Measurements from ENCODE around the gene RHBDL2. TPM values are rescaled to one million over a fixed set of nuclear protein-coding genes. Genes with fewer than 3 reads are reported as not detected.

Gene RHBDL2
- polyA plus RNA-seq, 1 donor from 2014 or later, result not detected

- no peaks in the 10 kb centered on the region for H3K9me3 ChIP-seq (ENCODE audit: low read length)
- H3K27me3 ChIP-seq (ENCODE audit: insufficient read depth, low read depth, low read length), result no peaks in the 10 kb centered on the region
- H3F3A ChIP-seq (ENCODE audit: insufficient read depth, low read length, poor library complexity, severe bottlenecking), result no peaks in the 10 kb centered on the region
- H3K4me3 ChIP-seq (ENCODE audit: low read length), result no peak overlapping the region
- no peak overlapping the region for H3K4me2 ChIP-seq (ENCODE audit: low read length)
- no peak overlapping the region for H3K9ac ChIP-seq (ENCODE audit: low read length)
- H3K27ac ChIP-seq (ENCODE audit: low read length), result no peak overlapping the region
- TF ChIP-seq SMC3 (conservative IDR thresholded peaks at IDR 0.05; ENCODE audit: poor library complexity), result no peak
- TF ChIP-seq, protein P1, sequence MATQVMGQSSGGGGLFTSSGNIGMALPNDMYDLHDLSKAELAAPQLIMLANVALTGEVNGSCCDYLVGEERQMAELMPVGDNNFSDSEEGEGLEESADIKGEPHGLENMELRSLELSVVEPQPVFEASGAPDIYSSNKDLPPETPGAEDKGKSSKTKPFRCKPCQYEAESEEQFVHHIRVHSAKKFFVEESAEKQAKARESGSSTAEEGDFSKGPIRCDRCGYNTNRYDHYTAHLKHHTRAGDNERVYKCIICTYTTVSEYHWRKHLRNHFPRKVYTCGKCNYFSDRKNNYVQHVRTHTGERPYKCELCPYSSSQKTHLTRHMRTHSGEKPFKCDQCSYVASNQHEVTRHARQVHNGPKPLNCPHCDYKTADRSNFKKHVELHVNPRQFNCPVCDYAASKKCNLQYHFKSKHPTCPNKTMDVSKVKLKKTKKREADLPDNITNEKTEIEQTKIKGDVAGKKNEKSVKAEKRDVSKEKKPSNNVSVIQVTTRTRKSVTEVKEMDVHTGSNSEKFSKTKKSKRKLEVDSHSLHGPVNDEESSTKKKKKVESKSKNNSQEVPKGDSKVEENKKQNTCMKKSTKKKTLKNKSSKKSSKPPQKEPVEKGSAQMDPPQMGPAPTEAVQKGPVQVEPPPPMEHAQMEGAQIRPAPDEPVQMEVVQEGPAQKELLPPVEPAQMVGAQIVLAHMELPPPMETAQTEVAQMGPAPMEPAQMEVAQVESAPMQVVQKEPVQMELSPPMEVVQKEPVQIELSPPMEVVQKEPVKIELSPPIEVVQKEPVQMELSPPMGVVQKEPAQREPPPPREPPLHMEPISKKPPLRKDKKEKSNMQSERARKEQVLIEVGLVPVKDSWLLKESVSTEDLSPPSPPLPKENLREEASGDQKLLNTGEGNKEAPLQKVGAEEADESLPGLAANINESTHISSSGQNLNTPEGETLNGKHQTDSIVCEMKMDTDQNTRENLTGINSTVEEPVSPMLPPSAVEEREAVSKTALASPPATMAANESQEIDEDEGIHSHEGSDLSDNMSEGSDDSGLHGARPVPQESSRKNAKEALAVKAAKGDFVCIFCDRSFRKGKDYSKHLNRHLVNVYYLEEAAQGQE (IDR thresholded peaks at IDR 0.05; ENCODE audit: borderline replicate concordance), result no peak
- no peak for TF ChIP-seq MXI1 (conservative IDR thresholded peaks at IDR 0.05; ENCODE audit: poor library complexity, severe bottlenecking)
- no peak for TF ChIP-seq RAD21 (conservative IDR thresholded peaks at IDR 0.05)
- TF ChIP-seq POLR2AphosphoS5 (IDR thresholded peaks at IDR 0.05), result no peak
- no peak for TF ChIP-seq EP300 (conservative IDR thresholded peaks at IDR 0.05; ENCODE audit: poor library complexity, severe bottlenecking)
- TF ChIP-seq EZH2 (IDR thresholded peaks at IDR 0.05; ENCODE audit: borderline replicate concordance, insufficient read depth, low read length, poor library complexity, severe bottlenecking), result no peak
- no peak for TF ChIP-seq CTCF (IDR thresholded peaks at IDR 0.05; ENCODE audit: poor library complexity, severe bottlenecking)
- no peak for TF ChIP-seq TAF1 (IDR thresholded peaks at IDR 0.05; ENCODE audit: low read depth)
- H3K36me3 ChIP-seq (ENCODE audit: insufficient read depth, low read length), result no peaks in the 10 kb centered on the region
- H3K9me2 ChIP-seq (ENCODE audit: insufficient read depth, low read length), result no peaks in the 10 kb centered on the region
- H4K20me1 ChIP-seq (ENCODE audit: insufficient read depth), result no peaks in the 10 kb centered on the region
- peaks cover 5% of the 10 kb centered on the region for H3K79me2 ChIP-seq (replicated peaks; ENCODE audit: insufficient read depth, low read length)
- no peak overlapping the region for H2AFZ ChIP-seq (ENCODE audit: low read depth, low read length)
These were observed 70.6 kb downstream of the RHBDL2 start for GRCh38 chr1:38870996-38871395.

GRCh38 chr1:38867208-38867607 lies 74.4 kb downstream of the RHBDL2 start:
- H3F3A ChIP-seq (ENCODE audit: insufficient read depth, low read length, poor library complexity, severe bottlenecking), result no peaks in the 10 kb centered on the region
- TF ChIP-seq EP300 (conservative IDR thresholded peaks at IDR 0.05; ENCODE audit: poor library complexity, severe bottlenecking) (no peak), MXI1 (conservative IDR thresholded peaks at IDR 0.05; ENCODE audit: poor library complexity, severe bottlenecking) (no peak), EZH2 (IDR thresholded peaks at IDR 0.05; ENCODE audit: borderline replicate concordance, insufficient read depth, low read length, poor library complexity, severe bottlenecking) (no peak), RAD21 (conservative IDR thresholded peaks at IDR 0.05) (no peak), TAF1 (IDR thresholded peaks at IDR 0.05; ENCODE audit: low read depth) (no peak), POLR2AphosphoS5 (IDR thresholded peaks at IDR 0.05) (no peak), SMC3 (conservative IDR thresholded peaks at IDR 0.05; ENCODE audit: poor library complexity) (no peak), CTCF (IDR thresholded peaks at IDR 0.05; ENCODE audit: poor library complexity, severe bottlenecking) (no peak)
- TF ChIP-seq, protein P1 (IDR thresholded peaks at IDR 0.05; ENCODE audit: borderline replicate concordance), result no peak
- no peaks in the 10 kb centered on the region for H3K36me3 ChIP-seq (ENCODE audit: insufficient read depth, low read length)
- H2AFZ ChIP-seq (ENCODE audit: low read depth, low read length), result no peak overlapping the region
- no peak overlapping the region for H3K4me2 ChIP-seq (ENCODE audit: low read length)
- no peak overlapping the region for H3K9ac ChIP-seq (ENCODE audit: low read length)
- peaks cover under 1% of the 10 kb centered on the region for H3K79me2 ChIP-seq (replicated peaks; ENCODE audit: insufficient read depth, low read length)
- H4K20me1 ChIP-seq (ENCODE audit: insufficient read depth), result no peaks in the 10 kb centered on the region
- no peaks in the 10 kb centered on the region for H3K27me3 ChIP-seq (ENCODE audit: insufficient read depth, low read depth, low read length)
- H3K4me3 ChIP-seq (ENCODE audit: low read length), result no peak overlapping the region
- no peak overlapping the region for H3K27ac ChIP-seq (ENCODE audit: low read length)
- no peaks in the 10 kb centered on the region for H3K9me2 ChIP-seq (ENCODE audit: insufficient read depth, low read length)
- no peaks in the 10 kb centered on the region for H3K9me3 ChIP-seq (ENCODE audit: low read length)
